ENCODE measurements around the gene GSG1L. TPM values are rescaled to one million over a fixed set of nuclear protein-coding genes. Genes with fewer than 3 reads are reported as not detected.

Gene GSG1L
- polyA plus RNA-seq, 1 donor (not counting 4 experiments of a cell fraction or from before 2014, with no cell fraction given): not detected

DNA sequence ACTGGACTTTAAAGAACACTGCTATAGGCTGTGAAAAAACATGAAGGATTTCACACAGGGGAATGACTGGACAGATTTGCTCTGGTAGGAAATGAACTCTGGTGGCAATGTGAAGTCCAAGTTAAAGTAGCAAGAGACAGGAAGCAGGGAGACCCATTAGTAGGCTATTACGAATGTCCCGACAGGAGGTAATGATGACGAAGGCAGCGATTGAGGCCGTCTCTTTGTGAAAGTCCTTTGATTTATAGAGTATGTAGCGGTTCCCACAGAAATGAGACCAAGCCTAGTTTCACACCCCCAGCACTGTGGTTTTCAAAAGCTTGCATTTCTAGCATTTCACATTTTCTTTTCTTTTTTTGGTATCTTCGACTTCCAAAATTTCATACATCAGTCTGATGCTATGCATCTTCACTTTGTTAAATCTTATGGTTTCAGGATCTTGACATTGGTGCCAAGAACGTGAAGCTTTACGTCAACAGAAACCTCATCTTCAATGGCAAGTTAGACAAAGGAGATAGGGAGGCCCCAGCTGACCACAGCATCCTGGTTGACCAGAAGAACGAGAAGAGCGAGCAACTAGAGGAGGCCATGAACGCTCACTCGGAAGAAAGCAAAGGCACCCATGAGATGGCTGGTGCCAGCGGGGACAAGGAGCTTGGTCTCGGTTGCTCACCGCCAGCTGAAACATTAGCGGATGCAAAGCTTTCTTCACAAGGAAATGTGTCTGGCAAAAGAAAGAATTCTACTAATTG, 323.7 kb downstream of the GSG1L start:
- dilution Hi-C loops (cut with MboI; ENCODE audit: extremely low pct_ligation_motif_present, low sequenced_read_pairs): no loop called here
- no peak for DNase-seq (ENCODE audit: low read depth, low spot score)
- Histone ChIP-seq H4K20me1 (ENCODE audit: control insufficient read depth, extremely low read depth, insufficient read depth, low read length) (no peaks in the 10 kb centered on the region), H3K4me1 (ENCODE audit: control insufficient read depth, extremely low read depth, insufficient read depth, low read length) (peaks cover 17% of the 10 kb centered on the region), H3K36me3 (ENCODE audit: control insufficient read depth in 2 of 2, extremely low read depth in 1 of 2, insufficient read depth in 2 of 2, low read length in 2 of 2) (peaks cover 0 to 4% of the 10 kb centered on the region in 2 experiments), H3K27me3 (ENCODE audit: control insufficient read depth, extremely low read depth, insufficient read depth, low read length) (peaks cover 3% of the 10 kb centered on the region), H3K9ac (ENCODE audit: control insufficient read depth, extremely low read depth, insufficient read depth, low read length) (no peak overlapping the region), H3K9me3 (ENCODE audit: control insufficient read depth, low read depth, low read length) (no peaks in the 10 kb centered on the region), H3K79me2 (ENCODE audit: control insufficient read depth, insufficient read depth, low read length) (no peaks in the 10 kb centered on the region), H3K27ac (ENCODE audit: control insufficient read depth, insufficient read depth, low read length) (no peak overlapping the region), H3K4me3 (ENCODE audit: control insufficient read depth in 2 of 3, extremely low read depth in 1 of 3, insufficient read depth in 2 of 3, low read depth in 1 of 3, low read length in 3 of 3) (no peak overlapping the region), H3K4me2 (ENCODE audit: control insufficient read depth, extremely low read depth, insufficient read depth, low read depth, low read length) (no peak overlapping the region), H2AFZ (ENCODE audit: control insufficient read depth, low read length) (no peak overlapping the region), H3K9me1 (ENCODE audit: control insufficient read depth, extremely low read depth, insufficient read depth, low read length) (no peaks in the 10 kb centered on the region)
- no peak for TF ChIP-seq EZH2 (IDR thresholded peaks at IDR 0.05; ENCODE audit: low read length)
- TF ChIP-seq, protein P1, sequence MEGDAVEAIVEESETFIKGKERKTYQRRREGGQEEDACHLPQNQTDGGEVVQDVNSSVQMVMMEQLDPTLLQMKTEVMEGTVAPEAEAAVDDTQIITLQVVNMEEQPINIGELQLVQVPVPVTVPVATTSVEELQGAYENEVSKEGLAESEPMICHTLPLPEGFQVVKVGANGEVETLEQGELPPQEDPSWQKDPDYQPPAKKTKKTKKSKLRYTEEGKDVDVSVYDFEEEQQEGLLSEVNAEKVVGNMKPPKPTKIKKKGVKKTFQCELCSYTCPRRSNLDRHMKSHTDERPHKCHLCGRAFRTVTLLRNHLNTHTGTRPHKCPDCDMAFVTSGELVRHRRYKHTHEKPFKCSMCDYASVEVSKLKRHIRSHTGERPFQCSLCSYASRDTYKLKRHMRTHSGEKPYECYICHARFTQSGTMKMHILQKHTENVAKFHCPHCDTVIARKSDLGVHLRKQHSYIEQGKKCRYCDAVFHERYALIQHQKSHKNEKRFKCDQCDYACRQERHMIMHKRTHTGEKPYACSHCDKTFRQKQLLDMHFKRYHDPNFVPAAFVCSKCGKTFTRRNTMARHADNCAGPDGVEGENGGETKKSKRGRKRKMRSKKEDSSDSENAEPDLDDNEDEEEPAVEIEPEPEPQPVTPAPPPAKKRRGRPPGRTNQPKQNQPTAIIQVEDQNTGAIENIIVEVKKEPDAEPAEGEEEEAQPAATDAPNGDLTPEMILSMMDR (optimal IDR thresholded peaks at IDR 0.05 in 1 of 3, IDR thresholded peaks at IDR 0.05 in 1 of 3, conservative IDR thresholded peaks at IDR 0.05 in 1 of 3; ENCODE audit: extremely low read depth in 1 of 3, insufficient read depth in 2 of 3, low read length in 3 of 3): no peak
- FAIRE-seq: no peak

DNA sequence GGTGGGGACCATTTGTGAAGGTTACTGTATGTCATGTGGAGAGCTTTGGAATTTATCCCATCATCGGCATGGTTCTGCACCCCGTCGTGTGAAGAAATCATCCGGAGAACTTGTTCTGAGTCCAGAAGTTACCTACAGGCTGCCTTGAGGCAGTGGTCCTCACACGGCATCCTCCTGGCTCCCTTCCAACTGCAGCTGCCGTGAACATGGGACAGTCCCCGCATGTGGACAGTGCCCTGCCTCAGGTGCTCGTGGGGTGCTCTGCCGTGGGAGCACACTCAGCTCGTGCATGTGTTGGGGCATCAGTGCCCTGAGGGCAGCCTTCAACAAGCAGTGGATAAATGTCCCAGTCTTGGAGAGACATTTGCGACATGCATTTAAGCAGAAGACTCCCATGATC, 324.9 kb downstream of the GSG1L start:
- peaks cover 17% of the 10 kb centered on the region for H3K4me1 ChIP-seq (ENCODE audit: control insufficient read depth, extremely low read depth, insufficient read depth, low read length)
- no peaks in the 10 kb centered on the region for H4K20me1 ChIP-seq (ENCODE audit: control insufficient read depth, extremely low read depth, insufficient read depth, low read length)
- no peak overlapping the region for H3K4me3 ChIP-seq (ENCODE audit: control insufficient read depth in 2 of 3, extremely low read depth in 1 of 3, insufficient read depth in 2 of 3, low read depth in 1 of 3, low read length in 3 of 3)
- dilution Hi-C loops (cut with MboI; ENCODE audit: extremely low pct_ligation_motif_present, low sequenced_read_pairs): no loop called here
- DNase-seq (ENCODE audit: low read depth, low spot score) (no peak), FAIRE-seq (no peak)
- no peaks in the 10 kb centered on the region for H3K9me1 ChIP-seq (ENCODE audit: control insufficient read depth, extremely low read depth, insufficient read depth, low read length)
- no peak overlapping the region for H3K27ac ChIP-seq (ENCODE audit: control insufficient read depth, insufficient read depth, low read length)
- H2AFZ ChIP-seq (ENCODE audit: control insufficient read depth, low read length): no peak overlapping the region
- H3K36me3 ChIP-seq (ENCODE audit: control insufficient read depth in 2 of 2, extremely low read depth in 1 of 2, insufficient read depth in 2 of 2, low read length in 2 of 2): peaks cover 0 to 5% of the 10 kb centered on the region in 2 experiments
- no peak overlapping the region for H3K9ac ChIP-seq (ENCODE audit: control insufficient read depth, extremely low read depth, insufficient read depth, low read length)
- H3K79me2 ChIP-seq (ENCODE audit: control insufficient read depth, insufficient read depth, low read length): no peaks in the 10 kb centered on the region
- no peak for TF ChIP-seq EZH2 (IDR thresholded peaks at IDR 0.05; ENCODE audit: low read length)
- TF ChIP-seq, protein P1 (optimal IDR thresholded peaks at IDR 0.05 in 1 of 3, IDR thresholded peaks at IDR 0.05 in 1 of 3, conservative IDR thresholded peaks at IDR 0.05 in 1 of 3; ENCODE audit: extremely low read depth in 1 of 3, insufficient read depth in 2 of 3, low read length in 3 of 3): no peak
- no peak overlapping the region for H3K4me2 ChIP-seq (ENCODE audit: control insufficient read depth, extremely low read depth, insufficient read depth, low read depth, low read length)
- H3K27me3 ChIP-seq (ENCODE audit: control insufficient read depth, extremely low read depth, insufficient read depth, low read length): peaks cover 3% of the 10 kb centered on the region
- no peaks in the 10 kb centered on the region for H3K9me3 ChIP-seq (ENCODE audit: control insufficient read depth, low read depth, low read length)

Small RNA genes lying within 50 kb of the gene (small RNA-seq; reads per million reads assigned to genes)
- gene RNU6-1241P (ENCODE audit: insufficient read length in 3 of 3, low read depth in 3 of 3, low replicate concordance in 1 of 3) (0 reads per million in 3 experiments), gene RNU6-159P (ENCODE audit: insufficient read length in 3 of 3, low read depth in 3 of 3, low replicate concordance in 1 of 3) (0 reads per million in 3 experiments)

Other genes with a start within 250 kb of the GSG1L start
- gene XPO6, start 148.3 kb upstream of the GSG1L start, polyA plus RNA-seq: 111 to 127 TPM (median 114 TPM) in 3 replicates
- 0.01 to 0.04 TPM (median 0.03 TPM) in 3 replicates for gene SBK1, start 228.8 kb upstream of the GSG1L start, polyA plus RNA-seq

All from keratinocyte (primary cell).